ENCODE results near the gene CXXC1. TPM values are rescaled to one million over a fixed set of nuclear protein-coding genes. Genes with fewer than 3 reads are reported as not detected.

Gene CXXC1
- total RNA-seq, 3 donors from 2014 or later (not counting 1 experiment from before 2014, with no cell fraction given): 146 to 173 (median 153) TPM

DNA sequence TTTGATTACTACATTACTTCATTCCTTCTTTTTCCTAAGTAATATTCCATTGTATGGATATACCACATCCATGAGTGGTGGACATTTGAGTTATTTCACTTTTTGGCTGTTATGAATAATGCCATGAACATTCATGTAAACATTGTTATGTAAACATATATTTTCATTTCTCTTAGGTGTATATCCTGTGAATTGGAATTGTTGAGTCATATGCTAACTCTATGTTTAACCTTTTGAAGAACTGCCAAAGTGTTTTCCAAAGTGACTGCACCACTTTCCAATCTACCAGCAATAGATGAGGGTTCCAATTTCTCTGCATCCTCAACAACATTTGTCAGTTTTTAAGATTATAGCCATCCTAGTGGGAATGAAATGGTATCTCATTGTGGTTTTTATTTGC lies 42.7 kb upstream of the CXXC1 start:
- Histone ChIP-seq H3K27ac (ENCODE audit: low read length) (no peak overlapping the region), H3K27me3 (ENCODE audit: control insufficient read depth, insufficient read depth, low read length) (no peaks in the 10 kb centered on the region), H3K36me3 (ENCODE audit: control insufficient read depth, insufficient read depth, low read length) (no peaks in the 10 kb centered on the region), H3K4me3 (ENCODE audit: low read length) (no peak overlapping the region), H3K4me1 (ENCODE audit: control insufficient read depth, insufficient read depth, low read length) (no peaks in the 10 kb centered on the region), H3K9me3 (ENCODE audit: control insufficient read depth, insufficient read depth, low read length) (no peaks in the 10 kb centered on the region)
- intact Hi-C loops (cut with micrococcal nuclease): no loop called here
- no peaks in the 10 kb centered on the region for H3K4me1 Mint-ChIP-seq
- DNase-seq: no peak
- H3K4me3 Mint-ChIP-seq: no peak overlapping the region
- no peak for ATAC-seq
- H3K27me3 Mint-ChIP-seq (ENCODE audit: low read depth in 2 of 2): peaks cover 19 to 35% of the 10 kb centered on the region in 2 donors
- H3K36me3 Mint-ChIP-seq: no peaks in the 10 kb centered on the region
- no peak overlapping the region for H3K27ac Mint-ChIP-seq
- no peaks in the 10 kb centered on the region for H3K9me3 Mint-ChIP-seq
- TF ChIP-seq, protein P1, sequence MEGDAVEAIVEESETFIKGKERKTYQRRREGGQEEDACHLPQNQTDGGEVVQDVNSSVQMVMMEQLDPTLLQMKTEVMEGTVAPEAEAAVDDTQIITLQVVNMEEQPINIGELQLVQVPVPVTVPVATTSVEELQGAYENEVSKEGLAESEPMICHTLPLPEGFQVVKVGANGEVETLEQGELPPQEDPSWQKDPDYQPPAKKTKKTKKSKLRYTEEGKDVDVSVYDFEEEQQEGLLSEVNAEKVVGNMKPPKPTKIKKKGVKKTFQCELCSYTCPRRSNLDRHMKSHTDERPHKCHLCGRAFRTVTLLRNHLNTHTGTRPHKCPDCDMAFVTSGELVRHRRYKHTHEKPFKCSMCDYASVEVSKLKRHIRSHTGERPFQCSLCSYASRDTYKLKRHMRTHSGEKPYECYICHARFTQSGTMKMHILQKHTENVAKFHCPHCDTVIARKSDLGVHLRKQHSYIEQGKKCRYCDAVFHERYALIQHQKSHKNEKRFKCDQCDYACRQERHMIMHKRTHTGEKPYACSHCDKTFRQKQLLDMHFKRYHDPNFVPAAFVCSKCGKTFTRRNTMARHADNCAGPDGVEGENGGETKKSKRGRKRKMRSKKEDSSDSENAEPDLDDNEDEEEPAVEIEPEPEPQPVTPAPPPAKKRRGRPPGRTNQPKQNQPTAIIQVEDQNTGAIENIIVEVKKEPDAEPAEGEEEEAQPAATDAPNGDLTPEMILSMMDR (IDR thresholded peaks at IDR 0.05): no peak

DNA sequence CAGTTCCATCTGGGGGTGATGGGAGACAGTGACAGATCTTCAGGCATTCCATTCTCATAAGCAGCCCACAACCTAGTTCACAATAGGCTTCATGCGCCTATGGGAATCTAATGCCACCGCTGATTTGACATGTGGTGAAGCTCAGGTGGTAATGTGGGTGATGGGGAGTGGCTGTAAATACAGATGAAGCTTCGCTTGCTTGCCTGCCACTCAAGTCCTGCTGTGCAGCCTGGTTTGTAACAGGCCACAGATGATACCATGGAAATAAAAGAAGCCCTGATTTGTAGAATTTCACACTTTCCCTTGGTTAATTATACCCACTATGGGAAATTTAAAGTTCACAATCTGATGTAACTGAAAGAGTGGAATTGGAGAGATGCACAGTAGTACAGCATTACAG lies 40.5 kb upstream of the CXXC1 start:
- H3K36me3 Mint-ChIP-seq: no peaks in the 10 kb centered on the region
- Histone ChIP-seq H3K27ac (ENCODE audit: low read length) (no peak overlapping the region), H3K27me3 (ENCODE audit: control insufficient read depth, insufficient read depth, low read length) (no peaks in the 10 kb centered on the region), H3K4me3 (ENCODE audit: low read length) (no peak overlapping the region), H3K4me1 (ENCODE audit: control insufficient read depth, insufficient read depth, low read length) (no peaks in the 10 kb centered on the region), H3K9me3 (ENCODE audit: control insufficient read depth, insufficient read depth, low read length) (no peaks in the 10 kb centered on the region), H3K36me3 (ENCODE audit: control insufficient read depth, insufficient read depth, low read length) (no peaks in the 10 kb centered on the region)
- H3K4me1 Mint-ChIP-seq: no peaks in the 10 kb centered on the region
- DNase-seq (no peak), ATAC-seq (no peak)
- no peak overlapping the region for H3K27ac Mint-ChIP-seq
- 86% methylated on average over 3 of the region's 3 CpGs for WGBS (ENCODE audit: insufficient coverage)
- H3K27me3 Mint-ChIP-seq (ENCODE audit: low read depth in 2 of 2): peaks cover 24 to 44% of the 10 kb centered on the region in 2 donors
- intact Hi-C loops (cut with micrococcal nuclease): no loop called here
- H3K9me3 Mint-ChIP-seq: no peaks in the 10 kb centered on the region
- no peak overlapping the region for H3K4me3 Mint-ChIP-seq
- TF ChIP-seq, protein P1 (IDR thresholded peaks at IDR 0.05): no peak

DNA sequence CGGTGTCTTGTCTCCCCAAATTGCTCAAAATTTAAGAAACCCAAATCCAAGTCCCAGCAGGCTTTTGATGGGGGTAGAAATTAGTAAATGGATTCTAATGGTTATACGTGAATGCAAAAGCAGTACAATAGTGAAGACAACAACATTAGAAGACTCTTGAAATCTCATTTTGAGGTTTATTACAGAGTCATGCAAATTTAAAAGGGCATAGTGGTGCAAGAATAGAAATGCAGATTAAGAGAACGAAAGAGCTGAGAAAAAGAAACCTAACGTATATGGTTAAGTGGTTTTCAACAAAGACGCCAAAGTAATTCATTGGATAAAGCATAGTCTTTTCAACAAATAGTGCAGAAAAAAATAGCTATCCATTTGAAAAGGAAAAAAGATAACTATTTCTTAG lies 33.2 kb upstream of the CXXC1 start:
- Histone ChIP-seq H3K36me3 (ENCODE audit: control insufficient read depth, insufficient read depth, low read length) (no peaks in the 10 kb centered on the region), H3K4me3 (ENCODE audit: low read length) (no peak overlapping the region), H3K4me1 (ENCODE audit: control insufficient read depth, insufficient read depth, low read length) (no peaks in the 10 kb centered on the region), H3K27me3 (ENCODE audit: control insufficient read depth, insufficient read depth, low read length) (no peaks in the 10 kb centered on the region), H3K9me3 (ENCODE audit: control insufficient read depth, insufficient read depth, low read length) (no peaks in the 10 kb centered on the region), H3K27ac (ENCODE audit: low read length) (no peak overlapping the region)
- ATAC-seq (no peak), DNase-seq (peak in 1 of 2 donors; percentile 18)
- intact Hi-C loops (cut with micrococcal nuclease): no loop called here
- no peak overlapping the region for H3K27ac Mint-ChIP-seq
- WGBS (ENCODE audit: insufficient coverage): 29% methylated on average over 3 of the region's 5 CpGs
- TF ChIP-seq, protein P1 (IDR thresholded peaks at IDR 0.05): no peak
- peaks cover 6% of the 10 kb centered on the region in 2 donors for H3K4me1 Mint-ChIP-seq
- H3K9me3 Mint-ChIP-seq: no peaks in the 10 kb centered on the region
- no peak overlapping the region for H3K4me3 Mint-ChIP-seq
- no peaks in the 10 kb centered on the region for H3K36me3 Mint-ChIP-seq
- H3K27me3 Mint-ChIP-seq (ENCODE audit: low read depth in 2 of 2): peaks cover 13 to 63% of the 10 kb centered on the region in 2 donors

DNA sequence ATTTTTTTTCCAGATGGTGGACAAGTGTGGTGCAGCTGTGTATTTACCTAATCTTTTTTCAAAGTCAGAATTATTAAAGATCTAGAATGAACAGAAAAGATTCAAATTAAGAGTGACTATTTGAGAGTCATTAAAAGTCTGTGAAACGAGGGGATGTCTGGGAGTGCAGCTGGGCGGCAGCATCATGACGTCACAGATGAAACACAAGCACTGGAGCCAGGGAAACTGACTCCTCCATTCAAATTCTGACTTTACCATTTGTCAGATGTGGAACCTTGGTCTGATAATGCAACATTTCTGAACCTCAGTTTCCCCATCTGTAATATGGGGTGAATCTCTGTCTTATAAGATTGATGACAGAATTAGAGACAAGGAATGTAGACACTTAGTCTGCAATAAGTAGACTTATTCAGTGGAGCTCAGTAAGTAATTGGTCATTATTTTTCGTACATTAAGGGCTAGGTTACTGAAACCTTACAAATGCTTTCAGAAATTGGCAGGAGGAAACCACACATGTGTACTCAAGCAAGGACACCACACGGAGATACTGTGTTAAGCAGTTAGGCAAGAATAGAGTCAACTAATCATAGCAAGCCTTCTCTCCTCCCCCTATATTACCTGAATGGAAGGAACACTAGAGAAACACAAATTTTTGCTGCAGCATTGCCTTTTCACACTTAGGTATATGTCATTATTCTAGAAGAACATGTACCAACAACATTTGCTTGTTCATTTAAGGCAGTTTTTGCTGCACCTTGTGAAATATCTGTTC lies 27.8 kb upstream of the CXXC1 start:
- H3K4me1 Mint-ChIP-seq: no peaks in the 10 kb centered on the region
- DNase-seq (no peak), ATAC-seq (no peak)
- no peaks in the 10 kb centered on the region for H3K9me3 ChIP-seq (ENCODE audit: control insufficient read depth, insufficient read depth, low read length)
- WGBS (ENCODE audit: insufficient coverage): 63% methylated on average over 5 of the region's 5 CpGs
- intact Hi-C loops (cut with micrococcal nuclease): no loop called here
- TF ChIP-seq, protein P1 (IDR thresholded peaks at IDR 0.05): no peak
- no peak overlapping the region for H3K27ac ChIP-seq (ENCODE audit: low read length)
- H3K4me3 Mint-ChIP-seq: no peak overlapping the region
- no peak overlapping the region for H3K27ac Mint-ChIP-seq
- H3K9me3 Mint-ChIP-seq: no peaks in the 10 kb centered on the region
- no peak overlapping the region for H3K4me3 ChIP-seq (ENCODE audit: low read length)
- no peaks in the 10 kb centered on the region for H3K36me3 ChIP-seq (ENCODE audit: control insufficient read depth, insufficient read depth, low read length)
- H3K27me3 ChIP-seq (ENCODE audit: control insufficient read depth, insufficient read depth, low read length): peaks cover 3% of the 10 kb centered on the region
- peaks cover 25 to 51% of the 10 kb centered on the region in 2 donors for H3K27me3 Mint-ChIP-seq (ENCODE audit: low read depth in 2 of 2)
- H3K36me3 Mint-ChIP-seq: no peaks in the 10 kb centered on the region
- H3K4me1 ChIP-seq (ENCODE audit: control insufficient read depth, insufficient read depth, low read length): no peaks in the 10 kb centered on the region
